GM18520 (cell line): ENCODE measurements around the gene LRRTM4.
"Not testable (repeated sequence)": the region's sequence is repeated elsewhere in the genome, so short reads cannot be mapped to it uniquely, and the experiment has no call there.

ENCODE experiments used
- ATAC-seq: cut with Tn5 transposase; IDR thresholded peaks from one replicate; pipeline ENCODE4 v1.9.1; 2021; ENCODE audit not compliant: unreplicated experiment

Gene LRRTM4

DNA sequence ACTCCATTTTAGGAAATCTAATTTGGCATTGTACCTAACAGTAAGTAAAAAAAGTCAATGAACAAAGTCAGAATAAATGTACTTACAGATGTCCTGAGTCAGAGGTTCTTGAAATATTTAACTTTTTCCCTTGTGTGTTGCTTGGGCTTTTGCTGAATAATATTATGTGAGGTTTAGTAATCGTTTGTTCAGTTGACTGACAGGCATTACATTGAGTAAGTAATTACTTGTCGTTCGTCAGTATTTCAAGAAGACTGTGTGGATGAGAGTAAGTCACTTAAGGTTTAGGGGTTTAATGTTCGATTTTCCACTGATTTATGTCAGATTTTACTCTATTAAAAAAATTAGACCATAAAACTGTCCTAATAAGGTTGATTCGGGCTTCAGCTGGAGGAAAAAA lies 342.9 kb downstream of the LRRTM4 start:
- ATAC-seq: no peak

DNA sequence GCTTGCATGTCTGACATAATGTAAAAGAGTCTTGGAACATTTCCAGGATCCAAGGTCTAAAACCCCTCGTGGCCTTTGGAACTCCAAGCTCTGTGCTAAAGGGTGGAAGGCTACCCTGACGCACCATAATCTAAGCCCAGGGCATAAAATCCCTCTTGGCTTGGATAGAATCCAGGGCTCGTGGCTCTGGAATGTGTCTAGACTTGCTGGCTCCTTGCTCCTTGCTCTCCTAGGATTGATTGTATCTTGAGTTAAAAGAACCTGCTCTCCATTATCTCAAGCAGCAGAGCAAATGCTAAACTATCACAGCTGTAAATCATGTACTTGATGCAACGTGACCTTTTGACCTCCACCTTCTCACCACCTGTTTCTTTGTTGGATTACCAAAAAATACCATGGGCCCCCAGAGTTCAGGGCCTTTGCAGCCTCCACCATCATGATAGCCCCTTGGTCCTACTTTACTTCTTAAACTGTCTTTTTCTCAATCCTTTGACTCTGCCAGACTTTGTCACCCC lies 346.9 kb downstream of the LRRTM4 start:
- ATAC-seq: not testable (repeated sequence)

DNA sequence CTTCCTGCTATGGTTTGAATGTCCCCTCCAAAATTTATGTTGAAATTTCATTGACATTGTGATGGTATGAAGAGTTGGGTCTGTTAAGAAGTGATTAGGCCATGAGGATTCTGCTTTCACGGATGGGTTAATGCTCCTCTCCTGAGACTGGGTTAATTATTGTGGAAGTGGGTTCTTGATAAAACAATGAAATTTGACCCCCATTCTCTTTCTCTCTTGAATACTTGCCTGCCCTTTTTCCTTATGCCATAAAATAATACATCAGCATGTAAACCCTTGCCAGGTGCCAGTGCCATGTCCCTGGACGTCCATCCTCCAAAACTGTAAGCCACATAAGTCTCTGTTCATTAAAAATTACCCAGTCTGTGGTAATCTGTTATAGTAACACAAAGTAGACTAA lies 352.8 kb downstream of the LRRTM4 start:
- ATAC-seq: no peak

DNA sequence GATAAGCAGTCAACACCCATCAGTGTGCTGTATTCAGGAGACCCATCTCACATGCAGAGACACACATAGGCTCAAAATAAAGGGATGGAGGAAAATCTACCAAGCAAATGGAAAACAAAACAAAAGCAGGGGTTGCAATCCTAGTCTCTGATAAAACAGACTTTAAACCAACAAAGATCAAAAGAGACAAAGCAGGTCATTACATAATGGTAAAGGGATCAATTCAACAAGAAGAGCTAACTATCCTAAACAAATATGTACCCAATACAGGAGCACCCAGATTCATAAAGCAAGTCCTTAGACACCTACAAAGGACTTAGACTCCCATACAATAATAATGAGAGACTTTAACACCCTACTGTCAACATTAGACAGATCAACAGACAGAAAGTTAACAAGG lies 358.2 kb downstream of the LRRTM4 start:
- ATAC-seq: not testable (repeated sequence)

DNA sequence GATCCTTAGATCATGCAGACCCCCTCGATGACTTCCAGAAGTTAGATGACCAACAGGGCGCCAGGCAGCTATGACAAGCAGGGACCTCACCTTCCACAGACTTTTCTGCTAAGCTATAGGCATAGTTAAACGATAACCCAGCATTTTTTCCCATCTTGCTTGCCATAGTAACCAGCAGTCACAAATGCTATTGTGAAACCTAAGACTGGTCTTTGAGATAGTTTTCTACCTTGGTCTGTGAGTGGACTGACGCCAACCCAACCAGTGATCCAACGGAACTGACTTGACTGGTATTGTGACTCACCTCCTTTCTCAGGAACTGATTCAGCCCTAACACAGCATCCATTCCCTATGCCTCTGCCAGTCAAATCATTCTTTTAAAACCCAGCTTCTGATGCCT lies 361.2 kb downstream of the LRRTM4 start:
- ATAC-seq: no peak

DNA sequence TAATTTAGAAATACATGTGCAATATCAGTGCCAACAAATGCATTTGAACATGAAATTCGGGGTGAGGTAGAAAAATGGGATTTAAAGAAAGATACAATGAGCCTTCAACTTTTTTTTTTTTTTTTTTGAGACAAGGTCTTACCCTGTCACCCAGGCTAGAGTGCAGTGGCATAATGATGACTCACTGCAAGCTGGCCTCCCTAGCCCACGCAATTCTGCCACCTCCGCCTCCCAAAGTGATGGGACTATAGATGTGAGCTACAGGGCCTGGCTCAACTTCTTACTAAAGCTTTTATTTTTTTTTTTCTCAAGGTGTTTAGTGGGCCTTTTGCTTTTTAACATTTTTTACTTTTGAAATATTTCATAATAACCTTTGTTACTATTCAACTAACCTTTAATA lies 365.6 kb downstream of the LRRTM4 start:
- ATAC-seq: no peak

DNA sequence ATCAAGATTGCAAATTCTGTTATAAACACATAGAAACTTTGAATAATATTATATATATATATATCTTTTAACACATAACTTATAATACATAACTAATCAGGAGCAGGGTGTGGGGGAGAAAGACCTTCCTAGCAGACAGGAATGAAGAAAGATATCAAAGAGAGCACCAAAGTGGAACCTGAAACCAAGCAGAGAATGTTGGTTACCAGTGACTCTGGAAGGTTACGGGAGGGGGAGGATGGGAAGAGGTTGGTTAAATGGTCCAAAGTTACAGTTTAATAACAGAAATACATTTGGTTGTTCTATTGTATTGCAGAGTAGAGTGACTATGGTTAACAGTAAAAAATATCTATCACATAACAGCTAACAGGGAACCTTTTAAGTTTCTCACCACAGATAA lies 366.7 kb downstream of the LRRTM4 start:
- no peak for ATAC-seq

DNA sequence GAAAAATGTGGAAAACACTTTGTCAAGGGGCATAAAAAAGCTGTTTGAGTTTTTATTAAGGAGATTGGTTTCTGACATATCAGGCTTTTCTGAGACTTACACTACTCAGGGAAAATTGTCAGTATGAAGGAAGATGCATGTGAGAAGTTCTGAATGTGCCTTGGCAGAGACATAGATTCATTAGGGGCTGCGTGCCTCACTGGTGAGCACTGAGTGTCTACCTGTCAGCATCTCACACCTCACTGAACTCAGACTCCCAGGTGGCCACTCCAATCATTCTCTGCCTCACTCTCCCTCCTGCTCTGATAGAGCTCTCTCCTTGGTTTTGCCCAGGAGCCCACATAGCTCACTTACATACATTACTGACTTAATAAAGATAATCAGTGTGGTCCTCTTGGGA lies 372.6 kb downstream of the LRRTM4 start:
- no peak for ATAC-seq

DNA sequence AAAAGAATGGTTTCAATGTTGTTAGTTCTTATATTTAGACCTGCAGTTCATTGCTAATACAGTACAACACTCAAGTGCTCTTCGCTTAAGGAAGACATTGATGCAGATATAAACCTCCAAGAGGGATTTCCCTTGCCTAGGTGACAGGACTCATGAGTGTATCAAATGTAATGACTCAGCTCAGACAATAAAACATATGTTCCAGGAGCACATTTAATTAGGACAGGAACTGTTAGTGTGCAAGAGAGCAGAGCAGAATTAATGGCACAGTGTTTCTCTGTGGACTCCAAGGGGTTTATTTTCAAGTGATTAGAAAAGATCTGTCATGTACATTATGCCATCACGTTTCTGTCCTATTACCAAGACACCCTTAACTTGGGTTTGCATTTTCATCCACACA lies 375.0 kb downstream of the LRRTM4 start:
- no peak for ATAC-seq

DNA sequence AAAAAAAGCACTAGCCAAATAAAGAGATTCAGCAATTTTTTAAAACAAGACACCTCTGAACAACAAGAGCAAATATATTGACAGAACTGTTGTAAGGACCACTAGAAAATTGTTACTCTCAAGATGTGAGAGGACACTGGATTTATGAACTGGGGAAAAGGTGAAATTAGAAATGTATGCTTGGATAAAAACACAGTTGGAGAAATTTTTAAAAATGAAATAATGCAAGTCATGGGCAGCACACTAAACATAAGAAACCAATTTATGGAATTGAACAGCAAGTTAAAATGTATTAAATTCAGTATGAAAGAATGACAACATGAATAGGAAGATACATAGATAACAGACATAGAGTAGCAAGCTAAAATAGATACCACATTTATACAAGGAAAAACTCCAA lies 377.4 kb downstream of the LRRTM4 start:
- ATAC-seq: no peak

DNA sequence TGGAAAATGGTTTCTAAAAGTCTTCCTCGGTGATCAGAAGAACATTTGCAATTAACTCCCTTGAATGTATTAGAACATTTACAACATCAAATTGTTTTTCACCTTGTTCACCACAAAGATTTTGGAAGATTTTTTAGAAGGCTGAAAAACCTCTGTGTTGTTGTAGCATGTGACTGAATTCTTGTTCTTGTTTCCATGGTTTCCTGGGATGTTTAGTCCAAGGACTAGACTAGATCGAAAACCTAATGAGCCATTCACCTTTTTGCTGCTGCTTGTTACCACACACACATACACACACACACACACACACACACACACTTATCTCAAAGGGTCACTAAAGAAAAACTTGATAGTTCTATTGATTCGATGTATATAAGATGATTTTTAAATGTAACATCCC lies 380.0 kb downstream of the LRRTM4 start:
- no peak for ATAC-seq

DNA sequence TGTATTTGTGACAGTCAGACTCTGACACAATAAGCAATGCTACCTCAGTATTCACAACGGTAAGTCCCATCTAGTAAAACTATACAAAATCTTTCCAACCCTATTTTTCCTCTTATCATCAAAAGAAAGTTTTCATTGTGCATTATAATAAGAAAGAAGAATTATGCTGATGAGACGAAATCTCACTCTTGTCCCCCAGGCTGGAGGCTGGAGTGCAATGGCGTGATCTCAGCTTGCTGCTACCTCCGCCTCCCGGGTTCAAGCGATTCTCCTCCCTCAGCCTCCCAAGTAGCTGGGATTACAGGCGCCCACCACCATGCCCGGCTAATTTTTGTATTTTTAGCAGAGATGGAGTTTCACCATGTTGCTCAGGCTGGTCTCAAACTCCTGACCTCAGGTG lies 393.7 kb downstream of the LRRTM4 start:
- not testable (repeated sequence) for ATAC-seq

DNA sequence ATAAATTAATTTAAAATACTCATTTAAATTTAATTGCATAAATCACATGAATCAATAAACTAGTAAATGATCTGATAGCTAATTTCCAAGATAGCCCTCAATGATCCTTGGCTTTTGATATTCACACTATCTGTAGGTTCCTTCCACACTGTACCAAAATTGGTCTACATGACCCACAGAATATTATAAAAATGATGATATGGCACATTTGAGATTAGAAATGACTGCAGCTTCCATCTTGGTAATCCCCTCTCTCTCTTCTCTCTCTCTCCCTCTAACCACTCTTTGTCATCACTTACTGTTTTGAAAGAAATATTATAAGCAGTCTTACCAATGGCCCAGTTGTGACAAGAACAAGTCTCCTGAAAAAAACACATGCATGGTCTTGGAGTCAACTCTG lies 394.8 kb downstream of the LRRTM4 start:
- no peak for ATAC-seq

DNA sequence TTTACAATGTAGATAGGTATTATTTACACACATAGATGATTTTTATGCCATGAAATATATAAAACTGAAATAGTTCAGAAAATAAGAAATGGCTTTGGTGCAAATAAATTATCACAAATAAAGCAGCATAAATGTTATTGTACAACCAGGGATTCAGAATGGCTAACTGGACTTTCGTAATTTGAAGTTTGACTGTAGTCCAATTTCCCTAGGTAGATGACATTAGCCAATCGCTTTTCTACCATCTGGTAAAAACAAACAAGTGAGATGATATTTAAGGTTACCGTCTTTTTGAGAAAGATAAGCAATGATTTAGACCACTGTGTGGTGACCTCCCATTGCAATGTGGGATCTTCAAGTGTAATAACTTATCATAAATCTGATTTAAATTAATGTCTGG lies 400.7 kb downstream of the LRRTM4 start:
- no peak for ATAC-seq

DNA sequence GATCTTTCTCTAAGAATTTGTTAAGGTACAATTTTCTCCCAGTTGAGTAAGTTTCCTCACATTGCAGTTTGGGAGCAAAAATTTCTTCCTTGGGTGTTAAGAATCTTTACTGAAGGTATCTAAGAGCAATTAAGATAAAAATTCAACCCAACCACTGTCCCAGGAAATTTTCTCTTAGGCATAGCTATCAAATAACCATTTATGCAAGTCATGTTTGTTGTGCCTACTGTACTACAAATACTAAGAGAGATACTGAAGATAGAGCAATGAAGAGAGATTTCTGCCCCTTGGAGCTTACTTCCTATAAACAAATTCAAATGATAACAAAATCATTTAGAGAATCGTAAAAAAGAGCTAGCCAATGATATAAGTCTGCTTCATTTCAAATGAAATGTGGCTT lies 402.8 kb downstream of the LRRTM4 start:
- ATAC-seq: no peak

DNA sequence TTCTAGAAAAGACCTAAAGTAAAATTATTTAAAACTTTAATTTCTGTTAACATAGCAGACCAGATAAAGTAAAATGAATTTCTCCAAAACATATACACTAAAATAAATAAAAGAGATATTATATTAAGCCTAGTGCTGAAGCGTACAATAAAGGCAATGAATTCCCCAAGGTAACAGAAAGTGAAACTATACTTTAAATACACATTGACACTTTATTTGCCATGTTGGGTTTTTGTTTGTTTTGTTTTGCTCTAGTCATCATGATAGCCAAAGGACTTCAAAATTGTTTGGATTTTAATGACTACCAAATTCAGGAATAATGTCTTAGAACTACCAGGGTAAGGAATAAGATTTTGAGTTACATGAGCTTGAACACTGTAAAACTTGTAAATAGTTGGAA lies 413.3 kb downstream of the LRRTM4 start:
- ATAC-seq: no peak

DNA sequence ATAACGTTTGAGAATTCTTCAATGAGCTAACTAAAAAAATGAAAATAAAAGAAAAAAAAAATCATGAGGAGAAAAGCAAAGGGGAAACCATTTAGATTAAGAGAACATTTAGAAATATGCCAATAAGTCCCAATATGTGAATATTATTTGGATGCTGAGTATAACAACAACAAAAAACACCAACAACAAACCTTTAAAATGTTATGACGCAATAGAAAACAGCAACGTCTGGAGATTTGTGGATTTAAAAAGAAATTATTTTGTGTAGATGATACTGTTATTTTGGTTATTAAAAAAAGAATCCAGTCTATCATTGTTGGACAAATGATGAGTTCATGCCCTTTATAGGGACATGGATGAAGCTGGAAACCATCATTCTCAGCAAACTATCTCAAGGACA lies 417.2 kb downstream of the LRRTM4 start:
- ATAC-seq: no peak

DNA sequence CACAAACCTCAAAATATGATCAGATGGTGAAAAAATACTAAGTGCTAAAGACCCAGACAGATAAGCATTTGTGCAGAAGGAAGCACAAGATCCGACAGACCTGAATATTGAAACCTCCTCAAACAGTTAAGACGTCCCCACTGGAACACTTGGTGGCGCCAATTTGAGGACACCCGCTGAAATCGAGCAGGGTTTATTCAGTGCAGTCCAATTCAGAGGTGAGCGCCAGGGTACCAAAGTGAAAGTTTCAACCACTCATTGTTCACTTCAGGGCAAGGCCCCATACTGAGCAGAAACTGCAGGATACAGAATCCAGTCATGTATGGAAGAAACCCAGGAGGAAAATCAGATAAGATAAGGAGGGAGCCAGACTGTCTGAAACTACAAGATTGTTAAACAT lies 417.6 kb downstream of the LRRTM4 start:
- no peak for ATAC-seq

DNA sequence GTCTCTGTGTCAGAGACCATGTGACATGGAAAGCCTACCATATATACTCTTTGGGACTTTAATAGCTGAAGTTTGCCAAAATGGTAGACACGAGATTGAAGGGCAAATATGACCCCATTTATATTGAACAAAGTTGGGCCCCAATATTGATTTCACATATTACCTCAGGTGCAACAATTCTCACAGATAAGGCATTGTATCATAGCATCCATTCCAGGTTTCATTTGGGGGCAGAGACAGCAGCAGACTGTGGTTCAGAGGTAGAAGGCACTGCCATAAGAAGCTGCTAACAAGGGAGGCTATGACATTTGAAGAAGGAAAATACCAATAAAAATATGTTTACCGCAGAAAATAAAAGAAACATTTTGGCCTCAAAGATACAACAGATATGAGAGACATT lies 419.2 kb downstream of the LRRTM4 start:
- no peak for ATAC-seq

DNA sequence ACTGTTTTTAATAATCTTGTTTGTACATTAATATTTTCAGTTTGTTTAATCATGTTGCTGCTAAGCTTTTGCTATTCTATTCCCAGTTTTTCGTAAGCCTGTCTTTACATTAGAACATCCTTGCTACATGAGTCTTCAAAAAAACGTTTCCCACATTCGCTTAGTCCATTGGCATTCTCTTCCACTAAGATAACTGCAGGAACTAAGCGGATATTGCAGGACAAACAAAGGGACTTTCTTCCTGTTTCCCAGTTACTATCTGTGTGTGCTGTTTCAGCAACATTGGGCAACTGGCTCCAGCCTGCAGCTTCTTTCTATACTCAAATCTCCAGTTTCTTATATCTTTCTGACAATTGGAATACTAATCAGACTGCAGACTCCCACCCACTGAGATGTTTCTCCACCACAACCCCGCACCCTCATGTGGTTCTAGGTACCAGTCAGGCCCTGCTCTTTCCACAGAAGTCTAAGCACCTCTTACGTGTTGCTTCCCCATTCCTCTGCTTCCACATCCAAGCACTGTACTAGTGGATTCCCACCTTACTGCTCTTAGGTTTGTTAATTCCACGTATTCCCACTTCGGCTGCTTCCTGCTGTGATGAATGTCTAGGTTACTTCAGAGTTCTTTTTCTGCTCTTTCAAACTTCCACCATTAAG lies 420.3 kb downstream of the LRRTM4 start:
- no peak for ATAC-seq

DNA sequence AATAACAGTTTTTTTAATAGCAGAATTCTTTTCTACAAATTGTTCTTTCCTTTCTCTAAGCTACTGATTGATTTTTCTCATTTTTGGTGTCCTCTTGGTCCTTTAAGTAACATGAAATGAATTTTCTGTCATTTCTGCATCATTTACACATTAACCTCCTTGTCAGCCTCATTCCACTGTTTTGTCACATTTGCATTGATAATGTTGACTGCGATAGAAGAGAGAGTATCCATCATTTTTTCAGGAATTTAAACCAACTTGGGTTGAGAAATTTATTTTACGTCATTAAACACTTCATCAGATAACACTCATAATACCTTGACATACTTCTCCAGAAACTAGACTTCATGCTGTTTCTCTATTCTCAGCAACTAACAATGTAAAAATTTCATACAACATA lies 422.2 kb downstream of the LRRTM4 start:
- ATAC-seq: no peak

DNA sequence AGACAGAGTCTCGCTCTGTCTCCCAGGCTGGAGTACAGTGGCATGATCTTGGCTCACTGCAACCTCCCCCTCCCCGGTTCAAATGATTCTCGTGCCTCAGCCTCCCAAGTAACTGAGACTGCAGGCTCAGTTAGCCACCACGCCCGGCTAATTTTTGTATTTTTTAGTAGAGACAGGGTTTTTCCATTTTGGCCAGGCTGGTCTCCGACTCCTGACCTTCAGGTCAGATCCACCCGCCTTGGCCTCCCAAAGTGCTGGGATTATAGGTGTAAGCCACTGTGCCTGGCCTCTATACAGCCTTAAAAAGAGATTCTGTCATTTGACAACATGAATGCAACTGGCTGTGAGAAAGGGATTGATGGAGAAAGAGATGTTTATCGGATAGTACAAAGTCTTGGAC lies 426.7 kb downstream of the LRRTM4 start:
- not testable (repeated sequence) for ATAC-seq

DNA sequence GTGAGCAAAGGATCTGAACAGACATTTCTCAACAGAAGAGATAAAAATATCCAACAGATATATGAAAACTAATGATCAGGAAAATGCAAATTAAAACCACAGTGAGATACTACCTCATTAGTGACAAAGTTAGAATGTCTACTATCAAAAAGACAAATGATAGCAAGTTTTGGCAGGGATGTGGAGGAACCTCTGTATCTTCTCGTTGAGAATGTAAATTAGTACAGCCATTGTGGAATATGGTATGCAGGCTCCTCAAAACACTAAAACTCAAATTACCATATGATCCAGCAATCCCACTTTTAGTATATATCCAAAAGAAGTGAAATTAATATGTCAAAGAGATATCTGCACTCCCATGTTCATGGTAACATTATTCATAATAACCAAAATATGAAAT lies 427.1 kb downstream of the LRRTM4 start:
- no peak for ATAC-seq
